PC-9 (cell line): Measurements from ENCODE around the gene RPL39L. TPM values are rescaled to one million over a fixed set of nuclear protein-coding genes. Genes with fewer than 3 reads are reported as not detected.

Source experiments
- BruUV-seq: library from RNA; stranded (reverse); fragments of 400-500 nt; replicated peaks from 2 replicates; lab custom pipeline; 2021; lab: Mats Ljungman, UMichigan
- CTCF ChIA-PET: fragments of 300-600 bp; sonication (Branson Sonifier 250); formaldehyde crosslinking; loops from one replicate; lab custom pipeline; 2022; ENCODE audit warnings: antibody characterized with exemption; lab: Charles Lee
- POLR2A ChIA-PET: fragments of 300-600 bp; sonication (Branson Sonifier 250); formaldehyde crosslinking; loops from one replicate; lab custom pipeline; 2022; ENCODE audit warnings: antibody characterized with exemption; ENCODE audit not compliant: unreplicated experiment; lab: Charles Lee
- DNase-seq, 2 experiments: peaks; one replicate each; pipeline versions ENCODE4 v3.0.0 to v3.0.0-alpha.2; 2015 to 2022; ENCODE audit warnings: mixed read lengths in 1 of 2
- H2AFZ ChIP-seq: fragments of 200-600 bp; sonication (generic); 2 replicates; pipeline ENCODE4 v1.8.1; 2017; ENCODE audit warnings: antibody characterized with exemption
- H3F3A ChIP-seq: fragments of 200-600 bp; sonication (generic); 2 replicates; pipeline ENCODE4 v1.8.1; 2017; ENCODE audit warnings: antibody characterized with exemption, mild to moderate bottlenecking, low read depth; ENCODE audit not compliant: insufficient read depth
- H3K27ac ChIP-seq: fragments of 200-600 bp; sonication (generic); 2 replicates; pipeline ENCODE4 v1.6.1; 2016; ENCODE audit warnings: mixed run types
- H3K27me3 ChIP-seq: fragments of 200-600 bp; sonication (generic); 2 replicates; pipeline ENCODE4 v1.6.1; 2016; ENCODE audit warnings: low read depth, mixed run types; ENCODE audit not compliant: insufficient read depth
- H3K36me3 ChIP-seq: fragments of 200-600 bp; sonication (generic); 2 replicates; pipeline ENCODE4 v1.6.1; 2016; ENCODE audit warnings: low read depth, mixed run types
- H3K4me1 ChIP-seq: fragments of 200-600 bp; sonication (generic); replicated peaks from 2 replicates; pipeline ENCODE4 v1.6.1; 2016; ENCODE audit warnings: mixed run types; ENCODE audit not compliant: insufficient read depth
- H3K4me2 ChIP-seq: fragments of 200-600 bp; sonication (generic); 2 replicates; pipeline ENCODE4 v1.6.1; 2017; ENCODE audit warnings: mixed run types
- H3K4me3 ChIP-seq: fragments of 200-600 bp; sonication (generic); 2 replicates; pipeline ENCODE4 v1.6.1; 2016; ENCODE audit warnings: mixed run types
- H3K79me2 ChIP-seq: fragments of 200-600 bp; sonication (generic); 2 replicates; pipeline ENCODE4 v1.6.1; 2017; ENCODE audit warnings: low read depth, mixed run types
- H3K9me2 ChIP-seq: fragments of 200-600 bp; sonication (generic); 2 replicates; pipeline ENCODE4 v1.8.1; 2017; ENCODE audit warnings: mild to moderate bottlenecking; ENCODE audit not compliant: insufficient read depth
- H3K9me3 ChIP-seq: fragments of 200-600 bp; sonication (generic); 2 replicates; pipeline ENCODE4 v1.8.1; 2016; ENCODE audit warnings: low read depth; ENCODE audit not compliant: insufficient read depth
- H4K20me1 ChIP-seq: fragments of 200-600 bp; sonication (generic); 2 replicates; pipeline ENCODE4 v1.8.1; 2017; ENCODE audit not compliant: insufficient read depth
- EZH2 ChIP-seq: fragments of 200-600 bp; sonication (generic); IDR thresholded peaks from 2 replicates; pipeline ENCODE4 v1.8.0; 2017; ENCODE audit warnings: antibody characterized with exemption, low read depth
- intact Hi-C: fragments of 100-400 bp; cut with micrococcal nuclease; formaldehyde crosslinking; loops from one replicate; pipeline ENCODE4 v1.10.0; 2022; ENCODE audit not compliant: unreplicated experiment
- total RNA-seq: library from RNA; stranded (reverse); gene quantifications from 2 replicates; pipeline ENCODE4 v1.2.3, GENCODE V29; 2021
- TF ChIP-seq, protein P1 (sequence below): fragments of 200-600 bp; sonication (generic); conservative IDR thresholded peaks from 2 replicates; pipeline ENCODE4 v1.6.1; 2017; ENCODE audit warnings: mixed run types, antibody characterized with exemption, mild to moderate bottlenecking, moderate library complexity

Gene RPL39L
- total RNA-seq, 1 experiment from 2014 or later: 81.3 TPM

- no peak for TF ChIP-seq EZH2
- TF ChIP-seq, protein P1, sequence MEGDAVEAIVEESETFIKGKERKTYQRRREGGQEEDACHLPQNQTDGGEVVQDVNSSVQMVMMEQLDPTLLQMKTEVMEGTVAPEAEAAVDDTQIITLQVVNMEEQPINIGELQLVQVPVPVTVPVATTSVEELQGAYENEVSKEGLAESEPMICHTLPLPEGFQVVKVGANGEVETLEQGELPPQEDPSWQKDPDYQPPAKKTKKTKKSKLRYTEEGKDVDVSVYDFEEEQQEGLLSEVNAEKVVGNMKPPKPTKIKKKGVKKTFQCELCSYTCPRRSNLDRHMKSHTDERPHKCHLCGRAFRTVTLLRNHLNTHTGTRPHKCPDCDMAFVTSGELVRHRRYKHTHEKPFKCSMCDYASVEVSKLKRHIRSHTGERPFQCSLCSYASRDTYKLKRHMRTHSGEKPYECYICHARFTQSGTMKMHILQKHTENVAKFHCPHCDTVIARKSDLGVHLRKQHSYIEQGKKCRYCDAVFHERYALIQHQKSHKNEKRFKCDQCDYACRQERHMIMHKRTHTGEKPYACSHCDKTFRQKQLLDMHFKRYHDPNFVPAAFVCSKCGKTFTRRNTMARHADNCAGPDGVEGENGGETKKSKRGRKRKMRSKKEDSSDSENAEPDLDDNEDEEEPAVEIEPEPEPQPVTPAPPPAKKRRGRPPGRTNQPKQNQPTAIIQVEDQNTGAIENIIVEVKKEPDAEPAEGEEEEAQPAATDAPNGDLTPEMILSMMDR: peak; percentile 88
- H3K4me1 ChIP-seq: no peaks in the 10 kb centered on the region
- CTCF ChIA-PET: interaction anchor here (0.6 to 1.6 kb wide), 15 partner anchors 11 to 1841 kb away, joined by 3 to 22 read pairs (median 4); partner anchors contain the start of genes RPL39L and RTP4
- H4K20me1 ChIP-seq: no peaks in the 10 kb centered on the region
- no TSS peak for BruUV-seq
- intact Hi-C loops: loop anchor here (1.0 to 5.0 kb wide), 4 partner anchors 48 to 566 kb away; no protein-coding TSS in a partner anchor
- POLR2A ChIA-PET: interaction anchor here (0.6 kb wide), 1 partner anchor 52 kb away, joined by 10 read pairs; no protein-coding TSS in a partner anchor
- no peaks in the 10 kb centered on the region for H3K9me2 ChIP-seq
- no peak overlapping the region for H3K4me3 ChIP-seq
- no peak for DNase-seq
- H2AFZ ChIP-seq: no peak overlapping the region
- H3K27me3 ChIP-seq: no peaks in the 10 kb centered on the region
- H3K36me3 ChIP-seq: no peaks in the 10 kb centered on the region
- H3K79me2 ChIP-seq: no peaks in the 10 kb centered on the region
- no peaks in the 10 kb centered on the region; the same call in 1 of the 2 replicates for H3F3A ChIP-seq
- no peaks in the 10 kb centered on the region for H3K9me3 ChIP-seq
- no peak overlapping the region for H3K4me2 ChIP-seq
- H3K27ac ChIP-seq: no peak overlapping the region
Measured at GRCh38 chr3:187112934-187113793, 26.1 kb downstream of the RPL39L start.

DNA sequence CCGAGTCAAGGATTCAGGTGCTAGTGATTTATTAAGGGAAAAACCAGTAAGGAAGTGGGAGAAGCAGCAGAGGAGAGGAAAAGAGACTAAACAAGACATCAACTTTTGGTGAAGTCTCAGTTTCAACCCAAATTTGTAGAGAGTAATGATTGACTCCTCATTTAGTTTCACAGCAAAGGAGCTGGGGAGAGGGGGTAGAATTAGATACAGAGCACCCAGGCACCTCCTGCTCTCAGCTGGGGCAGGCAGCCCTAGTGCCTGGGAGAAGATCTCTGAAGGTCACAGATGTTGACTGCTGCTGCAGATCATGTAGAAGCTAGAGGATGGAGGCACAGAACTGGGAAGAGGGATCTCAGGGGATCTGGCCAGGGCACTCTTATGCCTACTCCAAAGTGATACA is 29.1 kb downstream of the RPL39L start:
- Histone ChIP-seq H3K79me2 (no peaks in the 10 kb centered on the region), H3K9me3 (no peaks in the 10 kb centered on the region), H3K27ac (no peak overlapping the region), H3K9me2 (0 out of 2 replicates have a peak, but pooled peaks cover 8% of the 10 kb centered on the region), H3F3A (no peaks in the 10 kb centered on the region; the same call in 1 of the 2 replicates), H3K27me3 (no peaks in the 10 kb centered on the region), H2AFZ (no peak overlapping the region), H3K4me3 (no peak overlapping the region), H3K36me3 (no peaks in the 10 kb centered on the region), H3K4me2 (no peak overlapping the region), H4K20me1 (no peaks in the 10 kb centered on the region), H3K4me1 (no peaks in the 10 kb centered on the region)
- ChIA-PET CTCF (no interaction called here), POLR2A (no interaction called here)
- no peak for DNase-seq
- no peak for TF ChIP-seq EZH2
- TF ChIP-seq, protein P1: no peak
- intact Hi-C loops: loop anchor here (2.0 to 5.0 kb wide), 2 partner anchors 112 to 179 kb away; partner anchors contain the start of gene ST6GAL1
- no TSS peak for BruUV-seq

DNA sequence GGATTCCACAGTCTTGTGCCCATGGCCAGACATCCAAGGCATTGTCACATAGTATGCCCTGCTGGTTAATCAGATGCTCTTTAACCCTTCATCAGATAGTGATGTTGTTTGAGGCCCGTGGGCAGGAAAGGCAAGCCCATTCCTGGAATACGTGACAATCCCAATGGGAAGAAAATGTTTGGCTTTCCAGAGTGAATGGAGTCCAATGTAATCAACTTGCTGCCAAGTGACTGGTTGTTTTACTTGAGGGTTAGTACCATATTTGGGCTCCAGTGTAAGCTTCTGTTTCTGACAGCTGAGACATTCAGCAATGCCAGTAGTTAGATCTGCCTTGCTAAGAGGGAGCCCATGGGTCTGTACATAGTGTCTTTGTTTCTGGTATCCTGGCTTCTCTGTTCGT is 31.3 kb downstream of the RPL39L start:
- 0 out of 2 replicates have a peak, but pooled peaks cover 8% of the 10 kb centered on the region for H3K9me2 ChIP-seq
- no peaks in the 10 kb centered on the region for H3K79me2 ChIP-seq
- ChIA-PET CTCF (interaction anchor here (0.7 kb wide), 1 partner anchor 200 kb away, joined by 3 read pairs; no protein-coding TSS in a partner anchor), POLR2A (no interaction called here)
- no peaks in the 10 kb centered on the region for H3K9me3 ChIP-seq
- H3K27me3 ChIP-seq: no peaks in the 10 kb centered on the region
- no TSS peak for BruUV-seq
- H3K36me3 ChIP-seq: no peaks in the 10 kb centered on the region
- no peak for DNase-seq
- no peak overlapping the region for H3K27ac ChIP-seq
- no peak overlapping the region for H3K4me3 ChIP-seq
- intact Hi-C loops: no loop called here
- TF ChIP-seq EZH2: no peak
- TF ChIP-seq, protein P1: no peak
- H3F3A ChIP-seq: no peaks in the 10 kb centered on the region
- no peaks in the 10 kb centered on the region for H3K4me1 ChIP-seq
- H3K4me2 ChIP-seq: no peak overlapping the region
- H2AFZ ChIP-seq: no peak overlapping the region
- H4K20me1 ChIP-seq: no peaks in the 10 kb centered on the region
